ENCODE data around the gene HELB. TPM values are rescaled to one million over a fixed set of nuclear protein-coding genes. Genes with fewer than 3 reads are reported as not detected.

The HELB gene
- total and polyA plus RNA-seq, 2 donors (not counting 3 experiments of a cell fraction or from before 2014, with no cell fraction given): 0.75 to 4.0 TPM

GRCh38 chr12:66361703-66362102 lies 59.4 kb downstream of the HELB start:
- no peak overlapping the region for H2AFZ ChIP-seq (ENCODE audit: low read depth, low read length)
- no peak overlapping the region for H3K27ac ChIP-seq (ENCODE audit: insufficient read depth, low read depth, low read length)
- no peaks in the 10 kb centered on the region for H3K9me3 ChIP-seq (replicated peaks; ENCODE audit: control insufficient read depth, insufficient read depth, low read length)
- DNase-seq (ENCODE audit: low read depth, low spot score): no peak
- H3K4me3 ChIP-seq (replicated peaks in 1 of 3; ENCODE audit: insufficient read depth in 1 of 3, low read depth in 1 of 3, low read length in 3 of 3): no peak overlapping the region
- peaks cover 2 to 8% of the 10 kb centered on the region in 2 experiments for H3K27me3 ChIP-seq (ENCODE audit: control insufficient read depth in 2 of 2, insufficient read depth in 2 of 2, low read length in 2 of 2)
- H3K4me1 ChIP-seq (ENCODE audit: control insufficient read depth, extremely low read depth, insufficient read depth, low read length): no peaks in the 10 kb centered on the region
- no peaks in the 10 kb centered on the region for H3K36me3 ChIP-seq (ENCODE audit: control insufficient read depth in 2 of 2, extremely low read depth in 1 of 2, insufficient read depth in 2 of 2, low read length in 2 of 2)
- CTCF ChIA-PET: interaction anchor here (1.1 to 1.8 kb wide), 4 partner anchors 9 to 20 kb away, joined by 3 to 4 read pairs (median 4); no protein-coding TSS in a partner anchor
- no peaks in the 10 kb centered on the region for H3K9me1 ChIP-seq (replicated peaks; ENCODE audit: control insufficient read depth, extremely low read depth, insufficient read depth, low read length)
- no peaks in the 10 kb centered on the region for H4K20me1 ChIP-seq (replicated peaks; ENCODE audit: control insufficient read depth, extremely low read depth, insufficient read depth, low read length)
- no peak overlapping the region for H3K4me2 ChIP-seq (ENCODE audit: insufficient read depth, low read length)
- intact Hi-C loops (cut with micrococcal nuclease) (no loop called here), dilution Hi-C loops (cut with MboI; ENCODE audit: extremely low pct_ligation_motif_present, low sequenced_read_pairs) (no loop called here)
- no peak overlapping the region for H3K9ac ChIP-seq (replicated peaks; ENCODE audit: extremely low read depth, insufficient read depth, low read length)
- H3K79me2 ChIP-seq (ENCODE audit: control insufficient read depth, insufficient read depth, low read length): no peaks in the 10 kb centered on the region
- TF ChIP-seq FOS (IDR thresholded peaks at IDR 0.05; ENCODE audit: borderline replicate concordance, insufficient read depth, low read length) (no peak), GATA2 (IDR thresholded peaks at IDR 0.05; ENCODE audit: insufficient read depth, insufficient read length, low read depth, low read length) (no peak), POLR2AphosphoS5 (IDR thresholded peaks at IDR 0.05; ENCODE audit: insufficient read depth, low read depth, low read length) (no peak), MYC (IDR thresholded peaks at IDR 0.05; ENCODE audit: low read depth, low read length) (no peak), JUN (IDR thresholded peaks at IDR 0.05; ENCODE audit: borderline replicate concordance, insufficient read depth, insufficient read length, low read depth) (no peak), MAX (IDR thresholded peaks at IDR 0.05; ENCODE audit: insufficient read depth, insufficient read length) (no peak), POLR2A (IDR thresholded peaks at IDR 0.05; ENCODE audit: low read depth, low read length) (no peak), EZH2 (IDR thresholded peaks at IDR 0.05; ENCODE audit: borderline replicate concordance, low read depth, low read length, severe bottlenecking) (no peak), CTCF (IDR thresholded peaks at IDR 0.05; ENCODE audit: extremely low read depth in 1 of 2, insufficient read depth in 1 of 2, low read depth in 1 of 2, low read length in 2 of 2) (no peak)
- no TSS peak for BruUV-seq (replicated peaks)
- FAIRE-seq: no peak
- POLR2A ChIA-PET: no interaction called here
